Urinary bladder (tissue), 4 donors: Measurements from ENCODE around the gene TRPM2. TPM values are rescaled to one million over a fixed set of nuclear protein-coding genes. Genes with fewer than 3 reads are reported as not detected.
"Not testable (repeated sequence)": the region's sequence is repeated elsewhere in the genome, so short reads cannot be mapped to it uniquely, and the experiment has no call there.

Experiments used
- DNase-seq: peaks from one replicate; pipeline ENCODE4 v3.0.0-alpha.2; 2015; ENCODE audit errors: extremely low spot score
- H3K27ac ChIP-seq: one replicate; pipeline ENCODE4 v1.5.1; 2013; ENCODE audit warnings: low read depth, mild to moderate bottlenecking, moderate library complexity
- H3K36me3 ChIP-seq: one replicate; pipeline ENCODE4 v1.6.1; 2013; ENCODE audit warnings: mild to moderate bottlenecking, moderate library complexity; ENCODE audit not compliant: insufficient read depth
- H3K4me1 ChIP-seq: one replicate; pipeline ENCODE4 v1.6.1; 2013; ENCODE audit warnings: mild to moderate bottlenecking, moderate library complexity; ENCODE audit not compliant: insufficient read depth
- H3K4me3 ChIP-seq: one replicate; pipeline ENCODE4 v1.5.1; 2013; ENCODE audit warnings: low read depth, low read length
- WGBS: extraction: QIAGEN DNeasy Blood & Tissue Kit; methylation state at CpG from one replicate; pipeline ENCODE4 v1.1.7; 2013; 5-methylcytosine and 5-hydroxymethylcytosine counted together
- polyA plus RNA-seq: library from polyadenylated mRNA; stranded (reverse); fragments of 200-250 nt; gene quantifications from one replicate; pipeline ENCODE4 v1.2.3, GENCODE V29; 2013
- total RNA-seq: library from RNA; depleted of rRNA; stranded (reverse); fragments of >200 nt; gene quantifications from one replicate; pipeline ENCODE4 v1.2.3, GENCODE V29; 2014
- donor health status: healthy with polysubstance abuse.
- donor health status: healthy.

The TRPM2 gene
- total and polyA plus RNA-seq, 2 donors, result 1.2 to 3.3 TPM

- Histone ChIP-seq H3K36me3 (peaks cover 2% of the 10 kb centered on the region), H3K4me1 (no peaks in the 10 kb centered on the region), H3K27ac (no peak overlapping the region), H3K4me3 (no peak overlapping the region)
- no peak for DNase-seq
- 84% methylated on average over 25 of the region's 26 CpGs for WGBS
Observed at GRCh38 chr21:44334329-44335030, 18.9 kb upstream of the TRPM2 start.

GRCh38 chr21:44335266-44336059, 18.0 kb upstream of the TRPM2 start:
- Histone ChIP-seq H3K4me3 (no peak overlapping the region), H3K4me1 (no peaks in the 10 kb centered on the region), H3K27ac (no peak overlapping the region), H3K36me3 (peaks cover 2% of the 10 kb centered on the region)
- 96% methylated on average over 23 of the region's 24 CpGs for WGBS
- no peak for DNase-seq

DNA sequence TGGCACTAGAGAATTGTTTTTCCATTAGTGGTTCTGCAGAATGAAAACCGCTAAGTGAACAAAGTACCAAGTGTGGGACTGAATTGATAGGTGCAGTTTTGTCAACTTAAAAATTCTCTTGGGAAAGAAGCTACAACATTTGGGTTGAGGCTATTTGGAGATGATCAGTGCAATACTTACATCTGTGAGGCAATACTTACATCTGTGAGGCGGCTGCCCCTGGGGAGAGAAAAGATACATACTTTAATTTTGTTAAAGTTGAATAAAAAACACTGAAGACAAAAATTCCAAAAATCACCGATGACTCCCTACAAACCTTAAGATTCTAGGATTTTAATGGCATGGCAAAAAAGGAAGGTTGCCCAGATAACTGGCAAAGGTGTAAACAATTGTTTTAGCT, 16.0 kb upstream of the TRPM2 start:
- no peak for DNase-seq

GRCh38 chr21:44337941-44338895, 15.2 kb upstream of the TRPM2 start:
- Histone ChIP-seq H3K27ac (peak overlapping the region; percentile 57), H3K4me3 (peak overlapping the region; percentile 7), H3K4me1 (no peaks in the 10 kb centered on the region), H3K36me3 (peaks cover 2% of the 10 kb centered on the region)
- peak; percentile 57 for DNase-seq
- WGBS, result 5% methylated on average over 41 of the region's 47 CpGs

More for the DNA sequence above, 16.0 kb upstream of the TRPM2 start:
- no peak overlapping the region for H3K4me3 ChIP-seq
- no peaks in the 10 kb centered on the region for H3K4me1 ChIP-seq
- 52% methylated on average over 3 of the region's 3 CpGs for WGBS
- peaks cover 2% of the 10 kb centered on the region for H3K36me3 ChIP-seq
- H3K27ac ChIP-seq, result no peak overlapping the region

GRCh38 chr21:44338971-44339910, 14.2 kb upstream of the TRPM2 start, which contains the start of gene CFAP410:
Gene CFAP410 (minus strand): TSS chr21:44339390. CDS start chr21:44339194, 196 bp downstream.
- Histone ChIP-seq H3K27ac (peak within 1 kb of the TSS; percentile 94), H3K36me3 (peaks cover 2% of the 10 kb centered on the region), H3K4me3 (peak within 1 kb of the TSS; percentile 59), H3K4me1 (no peaks in the 10 kb centered on the region)
- peak; percentile 77 for DNase-seq
- WGBS, result 1% methylated on average over 87 of the region's 90 CpGs

- H3K4me1 ChIP-seq, H3K27ac ChIP-seq, H3K4me3 ChIP-seq, DNase-seq, H3K36me3 ChIP-seq: not testable (repeated sequence)
- WGBS, result 80% methylated on average over 12 of the region's 12 CpGs
Observed at GRCh38 chr21:44341726-44342458, 11.5 kb upstream of the TRPM2 start.

GRCh38 chr21:44342981-44343380, 10.4 kb upstream of the TRPM2 start:
- not testable (repeated sequence) for H3K36me3 ChIP-seq, H3K27ac ChIP-seq, H3K4me3 ChIP-seq, DNase-seq, H3K4me1 ChIP-seq
- WGBS, result 81% methylated on average over 8 of the region's 8 CpGs

- no peak for DNase-seq
- Histone ChIP-seq H3K27ac (no peak overlapping the region), H3K4me3 (no peak overlapping the region), H3K36me3 (no peaks in the 10 kb centered on the region), H3K4me1 (no peaks in the 10 kb centered on the region)
- 75% methylated on average over 17 of the region's 17 CpGs for WGBS
Observed at GRCh38 chr21:44344541-44345183, 8.8 kb upstream of the TRPM2 start.

DNA sequence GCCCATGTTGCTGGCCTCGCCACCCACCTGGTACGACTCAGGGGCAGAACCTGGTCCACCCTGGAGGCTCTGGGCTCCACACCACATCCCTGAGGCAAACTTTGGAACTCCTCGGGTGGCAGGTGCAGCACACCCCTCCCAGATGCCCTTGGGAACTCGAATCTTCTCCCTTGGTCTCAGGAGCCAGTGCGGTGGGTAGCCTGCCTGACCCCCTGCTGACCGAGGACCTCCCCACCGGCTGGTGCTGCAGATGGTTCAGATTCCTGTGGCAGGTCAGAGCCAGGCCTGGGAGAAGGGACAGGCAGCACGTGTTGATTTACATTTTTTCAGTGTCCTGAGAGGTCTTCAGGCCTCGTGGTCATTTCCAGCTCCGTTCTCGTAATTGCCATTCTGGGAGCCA, 7.9 kb upstream of the TRPM2 start:
- Histone ChIP-seq H3K27ac (no peak overlapping the region), H3K4me1 (no peaks in the 10 kb centered on the region), H3K4me3 (no peak overlapping the region), H3K36me3 (no peaks in the 10 kb centered on the region)
- no peak for DNase-seq
- WGBS, result 69% methylated on average over 11 of the region's 11 CpGs

DNA sequence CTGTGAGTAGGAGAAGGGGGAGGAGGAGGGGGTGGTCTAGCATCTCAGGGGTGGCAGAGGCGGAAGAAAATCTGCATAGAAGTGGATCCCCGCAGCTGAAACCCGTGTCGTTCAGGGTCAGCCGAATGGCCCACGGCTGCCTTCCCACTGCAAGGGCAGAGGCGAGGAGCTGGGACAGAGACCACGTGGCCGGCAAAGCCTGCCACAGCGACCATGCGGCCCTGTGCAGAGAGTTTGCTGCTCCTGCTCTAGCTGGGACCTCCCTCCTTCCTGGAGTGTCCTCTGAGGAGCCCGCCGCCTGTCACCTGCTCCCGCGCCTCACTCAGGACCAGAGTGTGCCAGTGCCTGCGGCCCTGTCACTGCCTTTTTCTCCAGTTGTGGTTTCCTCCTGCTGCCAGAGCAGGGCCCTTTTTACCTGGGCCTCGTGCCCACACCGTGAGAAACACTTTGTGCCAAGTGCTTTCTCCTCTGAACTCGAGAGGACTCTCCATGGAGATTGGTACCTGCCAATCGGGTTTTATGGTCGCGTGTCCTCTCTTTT, 5.4 kb upstream of the TRPM2 start:
- Histone ChIP-seq H3K4me1 (no peaks in the 10 kb centered on the region), H3K27ac (no peak overlapping the region), H3K36me3 (no peaks in the 10 kb centered on the region), H3K4me3 (no peak overlapping the region)
- DNase-seq, result no peak
- 51% methylated on average over 22 of the region's 22 CpGs for WGBS

DNA sequence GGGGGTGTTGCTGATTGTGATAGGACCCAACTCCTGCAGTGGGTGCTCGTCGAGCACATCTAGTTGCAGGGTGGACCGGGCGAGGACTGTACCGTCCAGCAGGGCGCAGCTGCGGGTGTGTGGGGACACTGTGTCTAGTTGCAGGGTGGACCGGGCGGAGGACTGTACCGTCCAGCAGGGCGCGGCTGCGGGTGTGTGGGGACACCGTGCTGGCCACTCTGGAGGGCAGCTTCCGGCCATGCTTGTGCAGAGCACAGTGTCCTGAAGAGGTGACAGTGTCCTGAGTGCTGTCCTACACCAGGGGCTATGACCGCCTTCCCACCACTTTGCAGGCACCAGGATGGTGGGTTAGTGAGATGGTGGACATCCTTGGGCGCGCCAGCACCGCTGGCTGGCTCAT, 4.6 kb upstream of the TRPM2 start:
- DNase-seq, result no peak
- Histone ChIP-seq H3K36me3 (no peaks in the 10 kb centered on the region), H3K4me3 (no peak overlapping the region), H3K27ac (no peak overlapping the region), H3K4me1 (no peaks in the 10 kb centered on the region)
- 92% methylated on average over 19 of the region's 19 CpGs for WGBS
